HG03457 (cell line): Measurements from ENCODE around the gene FGG.

Source experiments
- ATAC-seq: cut with Tn5 transposase; IDR thresholded peaks from one replicate; pipeline ENCODE4 v1.9.1; 2021; ENCODE audit warnings: moderate number of reproducible peaks; ENCODE audit not compliant: unreplicated experiment

FGG gene

DNA sequence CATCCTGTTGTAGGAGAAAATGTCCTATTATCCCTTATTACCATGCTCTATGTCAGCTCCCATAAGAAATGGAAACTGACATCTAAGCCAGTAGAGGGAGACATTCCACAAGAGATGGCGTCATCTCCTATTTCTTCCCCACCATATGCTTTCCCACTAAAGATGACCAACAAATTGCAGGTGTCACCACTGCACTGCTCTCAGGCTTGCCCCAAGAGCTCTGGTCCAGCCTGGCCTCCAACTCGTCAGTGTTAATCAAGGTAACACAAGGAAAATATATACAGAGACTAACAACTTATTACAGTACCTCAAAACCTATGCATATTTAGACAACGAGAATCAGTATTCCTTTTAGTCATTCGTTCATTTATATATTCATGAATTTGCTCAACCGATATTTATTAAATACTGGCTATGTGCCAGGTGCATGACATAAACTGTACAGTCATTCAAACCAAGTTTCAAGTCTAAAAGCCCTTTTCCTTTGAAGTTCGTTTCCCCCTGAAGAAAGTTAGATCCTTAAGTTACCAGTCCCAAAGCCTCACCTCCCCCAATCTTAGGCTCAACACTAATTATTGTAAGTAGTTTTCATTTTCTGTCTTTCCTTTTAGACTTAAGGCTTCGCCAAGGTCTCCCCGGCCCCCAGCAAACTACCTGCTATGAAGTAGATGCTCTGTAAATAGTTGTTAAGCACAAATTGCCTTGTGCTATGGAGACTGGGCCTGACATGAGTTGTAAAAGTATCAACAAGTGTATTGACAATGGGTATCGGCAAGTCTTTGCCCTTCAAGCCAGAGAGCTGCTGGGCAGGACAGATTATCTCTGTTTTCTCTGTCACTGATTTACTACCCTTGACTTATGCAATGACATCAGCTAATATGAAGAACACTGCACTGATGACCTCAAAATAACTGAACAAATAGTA lies 52.7 kb downstream of the FGG start:
- ATAC-seq, result peak; percentile 73

DNA sequence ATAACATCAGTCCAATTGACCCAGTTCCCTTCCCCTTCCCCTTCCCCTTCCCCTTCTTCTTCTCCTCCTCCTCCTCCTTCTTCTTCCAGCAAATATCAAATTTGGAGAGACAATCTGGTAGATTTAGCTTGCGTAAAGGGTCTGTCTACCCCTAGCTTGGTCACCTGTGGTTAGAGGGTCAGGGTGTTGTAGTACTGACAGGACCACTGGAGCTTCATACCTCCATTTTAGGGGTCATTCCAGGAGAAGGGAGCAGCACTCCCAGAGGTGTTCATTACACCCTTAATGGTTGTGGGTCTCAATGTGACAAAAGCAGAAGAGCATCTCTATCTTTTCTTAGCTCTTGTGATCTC lies 53.3 kb downstream of the FGG start:
- no peak for ATAC-seq
